ENCODE data around the gene MAN1A1.

DNA sequence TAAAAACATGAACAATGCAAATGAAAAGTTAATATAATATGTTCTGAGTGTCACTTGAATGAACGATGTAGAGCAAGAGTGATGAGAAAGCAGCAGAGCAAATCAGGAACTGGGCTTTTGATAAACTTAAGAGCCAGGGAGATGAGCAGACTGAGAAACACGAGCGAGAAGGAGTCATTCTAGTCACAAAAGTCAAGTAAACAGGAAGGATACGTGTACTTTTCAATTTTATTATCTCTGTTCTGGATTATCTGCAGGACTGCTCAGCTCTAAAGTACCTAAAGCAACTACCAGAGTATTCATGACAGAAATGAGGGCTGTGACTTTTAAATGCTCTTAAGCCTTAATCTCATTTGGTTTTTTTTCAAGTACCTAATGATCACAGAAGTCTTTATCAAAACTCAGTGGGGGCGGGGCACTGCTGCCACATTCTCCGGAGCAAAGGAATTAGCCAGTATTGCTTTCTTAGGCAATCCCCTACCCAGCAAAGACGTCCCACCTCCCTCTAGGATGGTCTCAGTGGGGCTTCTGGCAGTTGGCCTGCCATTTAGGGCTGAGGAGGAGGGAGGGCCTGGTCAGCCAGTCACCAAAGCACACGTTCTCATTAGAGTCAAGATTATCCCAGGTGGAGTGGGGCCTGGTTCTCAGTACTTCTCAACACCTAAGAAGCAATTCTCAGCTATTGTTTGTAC is 8.6 kb downstream of the MAN1A1 start:
- TF ChIP-seq POLR2A (IDR thresholded peaks at IDR 0.05; ENCODE audit: low read length) (no peak), GATA1 (IDR thresholded peaks at IDR 0.05; ENCODE audit: low read depth, low read length) (no peak)

All from erythroblast (primary cell).